ENCODE results near the gene GDPGP1. TPM values are rescaled to one million over a fixed set of nuclear protein-coding genes. Genes with fewer than 3 reads are reported as not detected.

Gene GDPGP1
- total RNA-seq, 4 donors from 2014 or later: 4.2 to 8.0 (median 5.2) TPM

DNA sequence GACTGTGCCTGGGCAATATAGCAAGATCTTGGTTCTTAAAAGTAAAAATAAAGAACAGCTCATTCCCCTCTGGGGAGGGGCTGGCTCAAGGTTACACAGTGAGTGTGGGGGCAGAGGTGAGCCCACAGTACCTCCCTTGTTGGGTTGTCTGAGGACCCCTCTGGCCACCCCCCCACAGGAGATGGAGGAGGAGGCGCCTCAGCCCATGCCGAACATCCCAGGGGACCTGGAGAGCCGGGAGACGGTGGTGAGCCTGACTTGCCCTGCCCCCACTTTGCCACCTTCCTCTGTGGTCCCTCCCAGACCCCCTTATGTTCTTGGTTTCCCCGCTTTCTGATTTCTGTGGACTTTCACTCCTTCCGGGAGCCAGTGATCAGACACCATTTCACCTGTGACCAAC is 60.1 kb downstream of the GDPGP1 start:
- DNase-seq (ENCODE audit: low spot score): no peak
- TF ChIP-seq, protein P1, sequence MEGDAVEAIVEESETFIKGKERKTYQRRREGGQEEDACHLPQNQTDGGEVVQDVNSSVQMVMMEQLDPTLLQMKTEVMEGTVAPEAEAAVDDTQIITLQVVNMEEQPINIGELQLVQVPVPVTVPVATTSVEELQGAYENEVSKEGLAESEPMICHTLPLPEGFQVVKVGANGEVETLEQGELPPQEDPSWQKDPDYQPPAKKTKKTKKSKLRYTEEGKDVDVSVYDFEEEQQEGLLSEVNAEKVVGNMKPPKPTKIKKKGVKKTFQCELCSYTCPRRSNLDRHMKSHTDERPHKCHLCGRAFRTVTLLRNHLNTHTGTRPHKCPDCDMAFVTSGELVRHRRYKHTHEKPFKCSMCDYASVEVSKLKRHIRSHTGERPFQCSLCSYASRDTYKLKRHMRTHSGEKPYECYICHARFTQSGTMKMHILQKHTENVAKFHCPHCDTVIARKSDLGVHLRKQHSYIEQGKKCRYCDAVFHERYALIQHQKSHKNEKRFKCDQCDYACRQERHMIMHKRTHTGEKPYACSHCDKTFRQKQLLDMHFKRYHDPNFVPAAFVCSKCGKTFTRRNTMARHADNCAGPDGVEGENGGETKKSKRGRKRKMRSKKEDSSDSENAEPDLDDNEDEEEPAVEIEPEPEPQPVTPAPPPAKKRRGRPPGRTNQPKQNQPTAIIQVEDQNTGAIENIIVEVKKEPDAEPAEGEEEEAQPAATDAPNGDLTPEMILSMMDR (IDR thresholded peaks at IDR 0.05): no peak
- ATAC-seq (ENCODE audit: low FRiP score): no peak

DNA sequence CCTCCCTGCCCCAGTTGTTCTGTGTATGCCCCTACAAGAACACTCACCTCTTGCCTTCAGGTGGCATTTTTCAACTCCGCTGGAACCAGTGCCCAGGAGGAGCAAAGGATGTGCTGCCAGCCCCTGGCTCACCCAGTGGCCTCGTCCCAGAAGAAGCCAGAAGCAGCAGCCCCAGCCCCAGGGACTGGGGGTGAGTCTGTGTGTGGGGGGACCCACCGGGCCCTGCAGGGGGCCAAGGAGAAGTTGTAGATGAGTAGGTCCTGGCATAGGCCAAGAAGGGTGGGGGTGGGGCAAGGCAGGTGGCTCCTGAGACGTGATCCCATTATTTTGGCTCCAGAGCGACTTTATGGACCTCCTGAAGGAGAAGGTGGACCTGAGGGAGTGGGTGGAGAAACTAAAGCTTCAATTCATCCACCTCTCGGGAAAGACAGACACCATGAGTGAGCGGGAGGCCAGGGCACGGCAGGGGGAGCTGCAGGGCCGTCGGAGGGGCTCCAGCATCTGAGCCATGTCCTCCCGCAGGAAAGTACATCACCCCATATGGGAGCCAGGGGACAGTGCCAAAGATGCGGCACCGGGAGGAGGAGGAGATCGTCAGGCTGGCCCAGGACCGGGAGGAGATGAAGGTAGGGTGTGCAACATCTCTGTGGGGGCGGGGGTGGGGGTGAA is 60.7 kb downstream of the GDPGP1 start:
- ATAC-seq (ENCODE audit: low FRiP score): no peak
- TF ChIP-seq, protein P1 (IDR thresholded peaks at IDR 0.05): no peak
- no peak for DNase-seq (ENCODE audit: low spot score)

DNA sequence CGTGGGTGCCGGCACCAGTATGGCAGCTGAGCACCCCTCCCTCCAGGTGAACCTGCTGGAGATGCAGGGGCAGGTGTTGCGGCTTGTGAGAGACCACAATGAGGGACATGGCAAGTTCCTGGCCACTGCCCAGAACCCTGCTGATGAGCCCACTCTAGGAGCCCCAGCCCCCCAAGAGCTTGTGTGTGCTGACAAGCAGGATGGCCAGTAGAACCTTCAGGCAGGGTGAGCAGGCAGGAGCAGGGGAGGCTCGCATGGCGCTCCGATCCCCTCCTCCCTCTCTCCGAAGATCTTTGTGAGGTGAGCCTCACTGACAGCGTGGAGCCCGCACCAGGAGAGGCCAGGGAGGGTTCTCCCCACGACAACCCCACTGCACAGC is 61.2 kb downstream of the GDPGP1 start:
- ATAC-seq (ENCODE audit: low FRiP score): no peak
- TF ChIP-seq, protein P1 (IDR thresholded peaks at IDR 0.05): no peak
- no peak for DNase-seq (ENCODE audit: low spot score)

Small RNA genes within 50 kb of the gene (small RNA-seq; reads per million reads assigned to genes)
- not detected for gene AC091167.3
- gene RN7SL736P: not detected

Other genes with a start within 250 kb of the GDPGP1 start
- gene ZNF710, start 232.9 kb upstream of the GDPGP1 start, total RNA-seq: 10 to 100 TPM in 1 of 4 donors, 1 to 10 TPM in 3; 5.4 to 13.9 (median 7.0) TPM
- 10 to 100 TPM; 24.9 to 43.7 (median 35.2) TPM for gene IDH2, start 131.7 kb upstream of the GDPGP1 start, total RNA-seq
- gene SEMA4B, start 32.9 kb upstream of the GDPGP1 start, total RNA-seq: 10 to 100 TPM in 3 of 4 donors, 1 to 10 TPM in 1; 9.3 to 24.4 (median 17.6) TPM
- 10 to 100 TPM; 27.9 to 48.3 (median 34.5) TPM for gene CIB1, start 268 bp upstream of the GDPGP1 start, total RNA-seq
- gene TTLL13, start 15.3 kb downstream of the GDPGP1 start, total RNA-seq: not detected
- 10 to 100 TPM; 55.5 to 81.7 (median 71.6) TPM for gene NGRN, start 31.5 kb downstream of the GDPGP1 start, total RNA-seq
- gene ZNF774, start 118.1 kb downstream of the GDPGP1 start, total RNA-seq: 1 to 10 TPM in 2 of 4 donors, under 1 TPM in 2; 0.36 to 1.8 (median 1.1) TPM
- 100 to 1,000 TPM; 220 to 320 (median 295) TPM for gene IQGAP1, start 154.0 kb downstream of the GDPGP1 start, total RNA-seq

Data from omental fat pad (tissue), 4 donors.